Measurements from ENCODE around the gene VDAC2. TPM values are rescaled to one million over a fixed set of nuclear protein-coding genes. Genes with fewer than 3 reads are reported as not detected.

The VDAC2 gene
- total RNA-seq, 4 donors from 2014 or later = 133 to 163 (median 149) TPM

- TF ChIP-seq, protein P1, sequence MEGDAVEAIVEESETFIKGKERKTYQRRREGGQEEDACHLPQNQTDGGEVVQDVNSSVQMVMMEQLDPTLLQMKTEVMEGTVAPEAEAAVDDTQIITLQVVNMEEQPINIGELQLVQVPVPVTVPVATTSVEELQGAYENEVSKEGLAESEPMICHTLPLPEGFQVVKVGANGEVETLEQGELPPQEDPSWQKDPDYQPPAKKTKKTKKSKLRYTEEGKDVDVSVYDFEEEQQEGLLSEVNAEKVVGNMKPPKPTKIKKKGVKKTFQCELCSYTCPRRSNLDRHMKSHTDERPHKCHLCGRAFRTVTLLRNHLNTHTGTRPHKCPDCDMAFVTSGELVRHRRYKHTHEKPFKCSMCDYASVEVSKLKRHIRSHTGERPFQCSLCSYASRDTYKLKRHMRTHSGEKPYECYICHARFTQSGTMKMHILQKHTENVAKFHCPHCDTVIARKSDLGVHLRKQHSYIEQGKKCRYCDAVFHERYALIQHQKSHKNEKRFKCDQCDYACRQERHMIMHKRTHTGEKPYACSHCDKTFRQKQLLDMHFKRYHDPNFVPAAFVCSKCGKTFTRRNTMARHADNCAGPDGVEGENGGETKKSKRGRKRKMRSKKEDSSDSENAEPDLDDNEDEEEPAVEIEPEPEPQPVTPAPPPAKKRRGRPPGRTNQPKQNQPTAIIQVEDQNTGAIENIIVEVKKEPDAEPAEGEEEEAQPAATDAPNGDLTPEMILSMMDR (IDR thresholded peaks at IDR 0.05; ENCODE audit: low read depth) = no peak
These were observed 44.1 kb downstream of the VDAC2 start for GRCh38 chr10:75254739-75255138.

- TF ChIP-seq, protein P1 (IDR thresholded peaks at IDR 0.05; ENCODE audit: low read depth) = no peak
These were observed 50.4 kb downstream of the VDAC2 start for GRCh38 chr10:75260990-75261389.

- TF ChIP-seq, protein P1 (IDR thresholded peaks at IDR 0.05; ENCODE audit: low read depth) = no peak
These were observed 51.5 kb downstream of the VDAC2 start for GRCh38 chr10:75261813-75262705.

GRCh38 chr10:75263806-75264205 is 53.2 kb downstream of the VDAC2 start:
- TF ChIP-seq, protein P1 (IDR thresholded peaks at IDR 0.05; ENCODE audit: low read depth) = no peak

DNA sequence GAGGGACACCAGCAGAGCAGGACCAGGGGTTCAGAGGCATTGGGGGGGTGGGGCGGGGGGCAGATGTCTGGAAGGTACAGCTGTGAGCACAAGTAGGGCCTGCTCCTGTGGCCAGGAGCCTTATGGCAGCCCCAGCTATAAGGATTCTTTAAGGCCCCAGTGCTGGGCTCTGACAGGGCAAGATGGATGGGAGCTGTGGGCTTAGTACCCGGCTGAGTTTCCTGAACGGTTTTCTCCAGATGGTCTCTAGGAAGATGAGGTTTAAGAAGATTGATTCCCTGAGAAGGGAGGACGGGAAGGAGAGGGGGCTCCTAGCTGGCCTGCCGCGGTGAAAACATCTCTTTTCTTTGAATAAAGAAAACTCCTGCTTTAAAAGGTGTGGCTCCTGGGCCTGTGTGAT is 55.3 kb downstream of the VDAC2 start:
- TF ChIP-seq, protein P1 (IDR thresholded peaks at IDR 0.05; ENCODE audit: low read depth) = no peak

DNA sequence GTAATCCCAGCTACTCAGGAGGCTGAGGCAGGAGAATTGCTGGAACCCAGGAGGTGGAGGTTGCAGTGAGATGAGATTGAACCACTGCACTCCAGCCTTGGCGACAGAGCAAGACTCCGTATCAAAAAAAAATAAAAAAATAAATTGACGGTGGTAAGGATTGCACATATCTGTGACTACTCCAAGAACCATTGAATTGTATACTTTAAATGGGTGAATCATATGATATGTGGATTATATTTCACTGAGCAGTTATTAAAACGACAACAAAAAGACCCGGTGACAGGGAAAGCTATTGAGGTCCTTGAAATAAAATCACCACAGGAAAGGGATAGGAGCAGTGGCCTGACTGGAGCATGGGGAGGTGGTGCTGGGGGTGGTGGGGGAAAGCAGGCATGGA is 56.3 kb downstream of the VDAC2 start:
- TF ChIP-seq, protein P1 (IDR thresholded peaks at IDR 0.05; ENCODE audit: low read depth) = no peak

DNA sequence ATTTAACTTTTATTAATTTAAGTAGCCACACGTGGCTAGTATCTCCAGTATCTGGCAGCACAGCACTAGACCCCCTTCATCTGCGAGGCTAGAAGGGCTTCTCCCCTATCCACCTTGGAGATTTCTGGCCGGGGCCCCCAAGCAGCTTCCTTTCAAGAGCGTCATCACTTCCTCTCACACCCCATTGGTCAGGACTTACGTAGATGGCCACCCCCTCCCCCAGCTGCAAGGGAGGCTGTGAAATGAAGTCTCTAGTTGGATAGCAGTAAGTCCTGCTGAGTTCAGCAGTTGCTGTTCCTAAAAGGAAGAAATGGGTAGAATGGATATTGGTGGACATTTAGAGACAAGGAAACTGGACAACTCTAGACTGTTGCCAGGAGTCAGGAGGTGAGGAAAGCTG is 59.0 kb downstream of the VDAC2 start:
- TF ChIP-seq, protein P1 (IDR thresholded peaks at IDR 0.05; ENCODE audit: low read depth) = no peak
